Measurements from ENCODE around the gene HCN4.
"Not testable (repeated sequence)": the region's sequence is repeated elsewhere in the genome, so short reads cannot be mapped to it uniquely, and the experiment has no call there.

Gene HCN4

DNA sequence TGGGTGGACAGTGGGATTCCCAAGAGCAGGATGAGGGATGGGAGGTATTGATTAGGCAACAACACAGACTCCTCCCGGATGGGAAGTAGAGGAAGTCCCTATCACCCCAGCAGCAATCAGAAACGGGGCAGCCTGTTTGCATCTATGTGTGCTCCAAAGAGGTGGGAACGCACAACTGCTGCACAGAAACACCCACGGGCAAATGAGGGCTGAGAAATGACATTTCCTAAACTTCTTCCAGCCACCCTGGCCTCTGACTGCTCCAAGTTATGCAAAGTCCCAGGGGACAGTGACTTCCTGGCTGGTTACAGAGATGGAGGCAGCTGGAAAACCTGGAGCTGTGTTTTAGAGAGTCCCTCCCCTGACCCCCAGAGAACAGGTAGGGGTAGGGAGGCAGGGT, 42.6 kb downstream of the HCN4 start:
- no peak for DNase-seq (ENCODE audit: low read depth)

DNA sequence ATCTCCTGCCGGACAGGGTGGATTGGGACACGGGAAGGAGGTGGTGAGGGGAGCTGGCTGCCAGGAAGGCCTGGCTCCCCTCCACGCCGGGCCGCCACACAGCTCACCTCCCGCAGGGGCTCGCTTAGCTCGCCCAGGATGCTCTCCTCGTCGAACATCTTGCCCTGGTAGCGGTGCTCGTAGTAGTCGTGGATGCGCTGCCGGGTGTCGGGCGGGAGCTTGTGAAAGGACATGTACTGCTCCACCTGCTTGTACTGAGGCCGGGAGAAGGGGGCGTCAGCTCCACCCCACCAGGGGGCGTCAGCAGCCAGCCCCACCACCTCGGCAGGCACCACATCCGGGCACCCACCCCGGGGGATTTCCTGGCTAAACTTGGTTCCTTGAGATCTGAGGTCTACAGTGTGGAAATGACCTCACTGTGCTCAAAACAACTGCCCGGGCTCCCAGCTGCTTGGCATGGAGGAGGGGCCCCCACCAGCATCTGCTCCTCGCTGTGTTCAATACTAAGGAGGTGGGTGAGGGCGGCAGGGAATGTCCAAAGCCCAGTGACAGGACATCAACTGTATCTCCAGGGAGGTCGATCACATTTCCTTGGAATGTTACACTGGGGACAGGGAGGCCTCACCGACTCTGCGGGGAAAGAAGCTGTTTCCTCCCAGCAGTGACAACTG, 43.4 kb downstream of the HCN4 start:
- DNase-seq (ENCODE audit: low read depth) = no peak

DNA sequence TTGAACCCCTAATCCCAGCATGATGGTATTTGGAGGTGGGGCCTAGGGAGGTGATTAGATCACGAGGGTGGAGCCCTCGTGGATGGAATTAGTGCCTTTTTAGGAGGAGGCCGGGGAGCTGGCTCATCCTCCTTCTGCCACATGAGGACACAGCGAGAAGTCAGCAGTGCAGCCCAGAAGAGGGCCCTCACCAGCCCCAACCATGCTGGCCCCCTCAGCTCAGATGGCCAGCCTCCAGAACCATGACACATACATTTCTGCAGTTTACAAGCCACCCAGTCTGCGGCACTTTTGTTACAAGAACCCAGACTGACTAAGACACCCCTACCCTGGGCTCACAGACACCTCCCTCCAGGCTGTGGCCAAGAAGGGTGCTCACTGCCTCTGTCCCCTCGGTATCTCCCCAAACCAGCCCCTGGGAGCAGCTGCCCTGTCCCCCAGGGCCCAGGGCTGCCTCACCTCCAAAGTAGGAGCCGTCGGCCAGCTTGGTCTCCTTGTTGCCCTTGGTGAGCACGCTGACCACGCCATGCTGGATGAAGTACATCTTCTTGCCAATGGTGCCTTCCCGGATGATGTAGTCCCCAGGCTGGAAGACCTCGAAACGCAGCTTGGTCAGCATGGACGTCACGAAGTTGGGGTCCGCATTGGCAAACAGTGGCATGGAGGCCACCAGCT, 44.1 kb downstream of the HCN4 start:
- no peak for DNase-seq (ENCODE audit: low read depth)

DNA sequence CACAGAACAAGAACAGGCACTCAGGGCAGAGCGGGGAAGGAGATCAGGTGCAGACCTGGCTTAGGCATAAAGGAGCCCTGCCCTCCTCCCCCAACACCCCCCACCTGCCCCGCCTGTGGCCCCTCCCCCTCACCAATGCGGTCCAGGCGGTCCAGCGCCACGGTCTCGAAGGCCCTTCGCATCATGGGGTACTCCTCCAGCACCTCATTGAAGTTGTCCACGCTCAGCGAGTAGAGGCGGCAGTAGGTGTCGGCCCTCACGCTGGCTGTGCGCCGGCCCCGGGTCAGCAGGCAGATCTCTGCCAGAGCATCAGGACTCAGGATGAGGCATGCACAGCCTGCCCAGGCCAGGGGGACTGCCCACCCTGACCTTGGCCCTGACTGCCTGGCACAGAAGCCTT, 44.8 kb downstream of the HCN4 start:
- DNase-seq (ENCODE audit: low read depth) = no peak

DNA sequence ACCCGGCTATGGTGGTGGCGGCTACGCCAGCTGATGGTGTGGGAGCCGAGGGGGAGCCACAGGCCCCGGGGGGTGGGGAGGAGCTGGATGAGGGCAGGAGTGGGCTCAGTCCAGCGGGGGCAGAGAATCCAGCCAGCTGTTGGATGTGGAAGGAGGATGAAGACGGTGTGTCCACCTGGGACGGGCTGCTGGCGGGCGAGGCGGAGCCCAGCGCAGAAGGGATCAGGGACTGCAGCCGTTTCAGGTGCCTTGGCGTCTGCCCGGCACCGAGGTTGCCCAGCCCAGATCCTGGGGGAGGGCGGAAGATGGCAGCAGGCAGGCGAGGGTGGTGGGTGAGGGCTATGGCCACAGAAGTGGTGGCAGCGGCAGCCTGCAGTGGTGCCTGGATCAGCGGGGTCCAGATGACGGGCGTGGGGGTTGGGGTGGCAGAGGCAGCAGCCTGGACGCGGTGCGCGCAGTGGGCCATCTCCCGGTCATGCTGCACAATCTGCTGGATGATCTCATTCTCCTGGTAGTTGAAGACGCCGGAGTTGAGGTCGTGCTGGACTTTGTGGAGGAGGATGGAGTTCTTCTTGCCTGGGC, 45.3 kb downstream of the HCN4 start:
- DNase-seq (ENCODE audit: low read depth) = no peak

DNA sequence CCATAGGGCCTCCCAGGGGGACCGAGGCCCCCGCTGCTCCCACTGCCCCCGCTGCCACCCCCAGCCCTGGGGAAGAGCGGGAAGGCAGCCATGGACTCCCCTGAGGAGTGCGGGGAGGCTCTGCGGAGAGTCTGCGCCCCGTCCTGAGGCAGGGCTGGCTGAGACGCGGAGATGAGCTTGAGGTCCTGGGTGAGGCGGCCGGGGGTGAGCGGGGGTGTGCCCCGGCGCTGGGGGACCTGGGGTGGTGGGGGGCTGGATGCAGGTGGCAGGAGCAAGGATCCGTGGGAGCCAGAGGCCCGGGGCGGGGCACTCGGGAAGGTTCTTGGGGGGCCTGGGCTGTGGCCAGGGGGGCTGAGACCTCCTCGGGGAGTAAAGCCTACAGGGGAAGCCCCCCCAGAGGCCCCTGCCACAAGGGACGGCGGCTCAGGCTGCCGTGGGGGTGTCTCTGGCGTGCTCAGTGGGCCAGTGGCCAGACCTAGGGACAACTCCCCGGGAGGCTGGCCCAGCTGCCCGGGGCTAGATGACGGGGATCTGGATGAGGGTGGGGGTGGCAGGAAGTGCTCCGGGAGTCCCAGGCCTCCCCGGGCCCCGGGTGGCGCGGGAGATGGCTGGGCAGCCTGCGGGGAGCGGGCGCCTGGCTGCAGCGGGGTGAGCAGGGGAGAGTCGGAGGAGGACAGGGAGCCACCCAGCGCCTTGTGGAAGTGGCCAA, 45.9 kb downstream of the HCN4 start:
- DNase-seq (ENCODE audit: low read depth) = no peak

DNA sequence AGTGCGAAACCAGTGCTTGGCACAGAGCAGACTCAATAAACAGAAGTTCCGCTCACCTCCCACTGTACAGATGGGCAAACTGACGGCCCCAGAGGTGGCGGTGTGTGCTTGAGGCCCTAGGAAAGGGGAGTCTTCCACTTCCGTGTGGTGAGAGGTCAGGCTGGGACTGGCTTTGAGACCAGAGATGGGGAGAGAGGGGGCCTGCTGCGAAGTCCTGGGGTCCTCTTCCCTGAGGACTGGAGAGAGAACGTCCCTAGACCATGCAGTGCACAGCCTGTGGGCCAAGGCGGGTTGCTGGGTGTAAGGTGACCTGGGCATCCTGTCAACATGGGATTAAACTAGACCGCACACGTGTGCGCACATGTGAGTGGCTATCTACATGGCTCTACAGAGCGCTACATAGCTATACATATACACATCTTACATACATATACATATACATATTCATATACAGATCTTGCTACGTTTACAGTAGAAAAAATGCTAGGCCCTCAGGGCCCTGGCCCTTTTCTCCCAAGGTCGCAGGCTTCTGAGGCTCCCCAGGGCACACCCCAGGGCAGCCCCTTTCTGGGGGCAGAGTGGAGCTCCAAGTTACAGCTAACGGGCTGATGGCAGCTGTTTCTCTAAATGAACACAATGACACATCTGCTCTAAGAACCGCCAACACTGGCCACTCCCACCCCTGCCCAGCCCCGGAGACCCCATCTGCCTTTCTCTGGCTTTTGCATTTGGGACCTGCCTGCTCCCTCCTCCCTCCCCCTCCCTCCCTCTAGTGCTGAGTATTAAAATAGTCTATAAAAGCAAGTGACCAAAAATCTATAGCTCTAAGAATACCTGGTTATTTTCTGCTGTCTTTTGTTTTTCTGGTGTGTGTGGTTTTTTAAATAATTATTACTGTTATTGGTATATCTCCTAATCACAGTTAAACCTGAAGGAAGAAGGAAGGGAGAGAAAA, 47.0 kb downstream of the HCN4 start:
- no peak for DNase-seq (ENCODE audit: low read depth)

DNA sequence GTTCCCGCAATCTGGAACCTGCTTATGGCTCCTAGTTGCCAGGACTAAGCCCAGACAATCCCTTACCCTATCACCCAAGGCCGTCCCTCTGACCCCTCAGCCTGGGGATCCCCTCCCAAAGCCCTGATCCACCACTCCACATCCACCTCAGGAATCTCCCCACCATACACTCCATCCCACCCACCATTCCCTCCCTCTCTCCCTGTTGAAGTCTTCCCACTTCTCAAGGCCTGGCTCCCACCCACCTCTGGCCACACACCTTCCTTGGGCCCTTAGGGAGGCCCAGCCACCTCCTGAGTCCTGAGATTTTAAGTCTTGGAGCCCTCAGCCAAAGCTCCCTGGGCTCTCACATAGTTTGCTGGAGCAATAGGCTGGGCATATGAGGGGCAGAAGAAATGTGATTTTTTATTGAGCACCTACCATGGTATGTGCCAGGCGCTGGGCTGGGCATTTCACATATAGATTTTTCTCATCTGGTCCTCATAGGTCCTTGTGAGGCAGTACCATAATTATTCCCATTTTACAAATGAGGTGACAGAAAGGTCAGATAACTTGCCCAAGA, 48.1 kb downstream of the HCN4 start:
- no peak for DNase-seq (ENCODE audit: low read depth)

DNA sequence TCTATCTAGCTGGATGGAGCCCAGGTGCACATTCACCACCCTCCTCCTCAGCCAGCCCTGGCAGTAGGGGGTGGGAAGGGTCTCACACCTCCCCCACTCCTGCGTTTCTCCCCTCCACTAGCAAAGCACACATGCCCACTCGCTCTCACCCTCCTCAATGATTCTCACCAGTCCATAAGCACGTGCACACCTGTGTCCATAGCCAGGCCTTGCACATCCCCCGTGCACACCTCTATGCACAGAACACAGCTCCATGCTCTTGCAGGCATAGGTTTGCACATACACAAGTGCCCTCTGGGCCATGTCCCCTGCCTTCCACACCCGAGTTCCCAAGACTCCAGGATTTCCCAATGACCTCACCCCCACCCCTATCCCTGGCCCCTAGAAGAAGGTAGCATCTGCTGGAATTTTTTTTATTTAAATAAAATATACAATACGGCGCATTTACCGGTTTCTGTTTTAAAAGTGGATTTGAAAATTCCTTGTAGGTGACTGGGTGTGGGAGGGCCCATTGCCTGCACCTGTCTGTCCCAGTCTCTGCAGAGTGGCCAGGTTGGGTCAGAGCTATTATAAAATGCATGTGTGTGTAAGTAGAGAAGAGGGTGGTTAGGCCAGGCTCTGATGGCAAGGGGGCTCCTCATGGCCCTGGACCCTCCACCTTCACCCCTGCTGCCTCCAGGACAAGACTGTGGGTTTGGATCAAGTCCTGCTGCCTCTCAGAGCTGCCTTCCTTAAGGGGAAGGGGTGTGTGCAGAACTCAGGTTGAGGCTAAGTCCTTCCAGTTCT, 49.1 kb downstream of the HCN4 start:
- DNase-seq (ENCODE audit: low read depth) = no peak

DNA sequence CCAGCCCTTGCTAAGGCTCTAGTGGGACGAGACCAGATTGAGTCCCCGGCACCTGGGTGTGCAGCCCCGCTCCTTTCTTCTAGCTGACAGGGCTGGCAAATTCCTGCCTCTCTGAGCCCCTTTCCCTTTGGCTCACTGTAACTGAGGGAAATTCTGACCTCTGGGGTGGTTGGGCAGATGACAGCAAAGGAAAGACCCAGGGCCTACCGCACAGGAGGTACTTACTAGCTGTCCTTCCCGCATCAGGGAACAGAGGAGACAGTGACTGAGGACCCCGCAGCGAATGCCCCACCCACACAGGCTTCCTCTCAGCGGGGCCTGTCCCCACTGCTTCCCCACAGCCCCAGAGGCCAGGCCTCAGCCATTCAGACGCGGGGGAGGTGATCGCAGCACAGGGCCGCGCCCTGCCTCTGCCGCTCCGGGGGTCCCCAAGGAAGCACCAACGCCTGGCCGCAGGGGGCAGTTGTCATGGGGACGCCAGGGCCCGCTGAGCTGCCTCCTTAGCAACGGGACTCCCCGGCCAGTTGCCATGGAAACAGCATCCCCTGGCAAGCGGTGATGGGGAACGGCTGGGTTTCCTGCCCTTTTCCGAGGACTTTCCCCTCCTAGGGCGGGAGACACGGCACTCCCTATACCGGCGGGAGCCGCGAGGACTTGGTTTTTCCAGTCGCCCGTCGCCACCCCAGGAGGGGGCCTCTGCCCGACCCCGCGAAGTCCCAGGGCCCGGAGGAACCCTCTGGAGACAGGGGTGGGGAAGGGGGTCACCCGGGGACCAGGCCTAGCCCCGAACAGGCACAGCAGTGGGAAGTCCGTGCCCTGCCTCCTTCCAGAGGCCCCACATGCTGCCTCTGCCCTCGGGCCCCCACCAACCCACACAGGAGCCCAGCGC, 50.1 kb downstream of the HCN4 start:
- DNase-seq (ENCODE audit: low read depth) = no peak

DNA sequence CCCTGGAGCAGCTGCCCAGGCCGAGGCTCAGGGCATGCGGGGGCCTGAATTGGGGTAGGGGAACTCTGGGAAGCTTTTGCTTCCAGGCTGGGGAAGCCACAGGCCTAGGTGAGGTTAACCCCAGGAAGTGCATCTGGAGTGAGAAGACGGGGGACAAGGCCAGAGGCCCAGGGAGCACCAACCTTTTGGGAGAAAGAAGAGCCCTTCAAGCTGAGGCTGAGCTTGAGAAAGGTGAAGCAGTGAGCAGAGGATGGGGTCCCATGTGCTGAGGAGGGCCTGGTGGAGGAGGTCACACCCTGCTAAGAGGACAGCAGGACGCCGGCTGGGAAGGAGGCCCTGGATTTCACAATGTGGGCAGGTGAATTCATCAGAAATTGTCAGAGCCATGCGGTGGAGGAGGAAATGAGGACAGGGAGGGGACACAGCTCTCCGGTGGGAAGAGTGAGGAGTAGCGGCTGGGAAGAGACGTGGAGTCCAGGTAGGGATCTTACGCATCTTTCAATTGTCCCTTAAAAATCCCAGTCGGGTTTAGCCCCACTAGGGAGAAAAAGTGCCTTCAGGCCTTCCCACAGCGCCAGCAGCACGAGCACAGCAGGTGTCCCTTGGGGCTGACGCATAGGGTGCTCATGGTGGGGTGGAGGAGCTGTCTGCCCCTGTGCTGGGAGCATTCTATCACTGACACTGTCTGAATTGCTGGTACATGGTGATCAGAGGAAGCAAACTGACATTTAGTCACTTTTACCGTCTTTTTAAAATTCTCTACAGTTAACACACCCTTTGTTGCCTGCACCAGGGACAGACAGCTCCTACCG, 50.9 kb downstream of the HCN4 start:
- no peak for DNase-seq (ENCODE audit: low read depth)

DNA sequence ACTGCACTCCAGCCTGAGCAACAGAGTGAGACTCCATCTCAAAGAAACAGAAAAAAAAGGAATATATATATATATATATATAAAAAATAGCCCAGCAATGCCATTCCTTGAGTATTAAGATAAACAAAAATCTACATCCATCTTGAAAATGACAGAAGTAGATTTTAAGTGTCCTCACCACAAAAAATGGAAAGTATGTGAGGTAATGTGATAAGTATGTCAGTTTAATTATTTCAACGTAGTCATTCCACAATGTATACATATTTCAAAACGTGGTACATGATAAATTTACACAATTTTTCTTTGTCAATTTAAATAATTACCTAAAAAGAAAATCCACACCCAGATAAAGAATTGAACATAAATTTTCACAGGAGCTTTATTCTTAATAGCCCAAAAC, 54.9 kb downstream of the HCN4 start:
- DNase-seq (ENCODE audit: low read depth) = no peak

DNA sequence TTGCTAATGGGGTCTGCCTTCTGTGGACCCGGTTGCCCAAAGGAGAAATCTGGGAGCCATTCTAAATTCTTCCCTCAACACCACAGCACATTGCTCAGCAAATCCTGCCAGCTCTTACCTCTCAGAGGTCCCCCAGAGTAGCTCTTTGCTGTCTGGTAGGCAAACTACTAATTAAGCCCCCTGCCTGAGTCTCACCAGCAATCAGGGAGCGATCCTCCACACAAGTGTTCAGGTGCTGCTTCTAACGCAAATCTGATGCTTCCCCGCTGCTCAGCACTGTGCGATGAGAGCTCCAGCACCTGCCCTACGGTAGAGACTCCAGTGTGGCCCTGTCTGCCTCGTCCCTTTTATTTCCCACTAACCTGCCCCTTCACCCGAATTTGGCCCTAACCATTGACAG, 60.5 kb downstream of the HCN4 start:
- DNase-seq (ENCODE audit: low read depth) = no peak

DNA sequence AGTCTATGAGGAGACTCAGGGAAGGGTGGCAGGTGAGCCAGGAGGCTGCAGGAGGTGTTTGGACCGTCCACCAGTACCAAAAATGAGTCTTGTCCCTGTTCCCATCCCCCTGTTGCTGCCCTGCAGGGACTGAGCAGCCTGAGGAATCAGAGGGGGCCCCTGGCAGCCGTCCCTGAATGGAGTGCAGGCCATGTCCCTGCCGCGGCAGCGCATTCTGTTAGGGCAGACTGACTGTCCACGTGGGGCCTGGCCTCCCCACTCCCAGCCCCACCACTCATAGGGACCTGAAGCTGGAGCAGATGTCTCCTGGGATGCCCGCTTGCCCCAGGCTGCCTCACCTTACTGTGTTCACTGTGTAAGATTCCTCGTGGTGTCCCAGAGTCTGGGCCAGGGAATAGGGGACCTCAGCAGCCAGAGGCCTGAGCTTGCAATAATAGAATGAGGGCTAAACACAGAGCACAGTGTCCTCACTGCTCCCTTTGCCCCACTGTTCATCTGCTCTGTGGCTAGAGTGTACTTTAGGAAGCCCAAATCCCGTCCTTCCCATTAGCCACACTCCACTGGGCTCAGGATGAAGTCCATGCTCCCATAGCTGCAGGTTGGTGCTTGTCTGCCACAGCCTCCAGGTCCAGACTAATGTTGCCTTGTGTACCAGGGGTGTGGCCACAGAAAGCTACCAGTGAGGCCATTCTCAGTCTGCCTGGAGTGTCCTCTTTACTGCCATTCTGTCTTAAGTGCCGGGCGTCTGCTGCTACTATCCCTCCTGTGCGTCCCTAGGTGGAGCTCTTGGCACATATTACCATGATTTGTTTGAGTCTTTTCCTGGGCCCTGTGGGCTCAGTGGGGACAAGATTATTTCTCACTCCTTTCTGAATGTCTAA, 63.2 kb downstream of the HCN4 start:
- DNase-seq (ENCODE audit: low read depth) = peak; percentile 73

DNA sequence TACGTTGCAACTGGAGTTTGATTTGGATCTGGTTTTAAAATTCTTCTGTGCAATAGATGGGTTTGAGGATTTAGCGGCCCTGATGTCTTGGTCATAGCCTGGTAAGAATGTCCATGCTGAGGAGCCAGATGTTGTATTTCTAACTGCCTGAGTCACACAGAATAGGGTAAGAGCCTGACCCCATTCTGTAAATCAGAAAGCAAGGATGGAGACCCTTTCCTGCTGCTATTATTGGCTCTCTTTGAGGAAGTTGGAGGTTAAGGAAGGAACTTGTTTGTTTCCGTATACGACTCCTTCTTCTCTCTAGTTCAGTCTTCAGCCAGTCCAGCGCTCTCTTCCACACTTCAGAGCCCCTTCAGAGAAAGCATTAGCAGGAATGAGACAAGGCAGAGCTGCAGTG, 65.1 kb downstream of the HCN4 start:
- no peak for DNase-seq (ENCODE audit: low read depth)

DNA sequence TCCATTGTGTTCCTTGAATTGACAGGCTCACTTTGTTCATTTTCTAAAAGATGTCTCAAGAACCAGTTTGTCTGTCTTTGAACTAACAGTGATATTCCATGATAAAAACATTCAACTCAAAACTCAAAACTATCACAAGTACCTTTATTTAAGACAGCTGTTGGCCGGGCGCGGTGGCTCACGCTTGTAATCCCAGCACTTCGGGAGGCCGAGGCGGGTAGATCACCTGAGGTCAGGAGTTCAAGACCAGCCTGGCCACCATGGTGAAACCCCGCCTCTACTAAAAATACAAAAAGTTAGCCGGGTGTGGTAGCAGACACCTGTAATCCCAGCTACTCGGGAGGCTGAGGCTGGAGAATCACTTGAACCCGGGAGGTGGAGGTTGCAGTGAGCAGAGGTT, 68.5 kb downstream of the HCN4 start:
- not testable (repeated sequence) for DNase-seq (ENCODE audit: low read depth)

DNA sequence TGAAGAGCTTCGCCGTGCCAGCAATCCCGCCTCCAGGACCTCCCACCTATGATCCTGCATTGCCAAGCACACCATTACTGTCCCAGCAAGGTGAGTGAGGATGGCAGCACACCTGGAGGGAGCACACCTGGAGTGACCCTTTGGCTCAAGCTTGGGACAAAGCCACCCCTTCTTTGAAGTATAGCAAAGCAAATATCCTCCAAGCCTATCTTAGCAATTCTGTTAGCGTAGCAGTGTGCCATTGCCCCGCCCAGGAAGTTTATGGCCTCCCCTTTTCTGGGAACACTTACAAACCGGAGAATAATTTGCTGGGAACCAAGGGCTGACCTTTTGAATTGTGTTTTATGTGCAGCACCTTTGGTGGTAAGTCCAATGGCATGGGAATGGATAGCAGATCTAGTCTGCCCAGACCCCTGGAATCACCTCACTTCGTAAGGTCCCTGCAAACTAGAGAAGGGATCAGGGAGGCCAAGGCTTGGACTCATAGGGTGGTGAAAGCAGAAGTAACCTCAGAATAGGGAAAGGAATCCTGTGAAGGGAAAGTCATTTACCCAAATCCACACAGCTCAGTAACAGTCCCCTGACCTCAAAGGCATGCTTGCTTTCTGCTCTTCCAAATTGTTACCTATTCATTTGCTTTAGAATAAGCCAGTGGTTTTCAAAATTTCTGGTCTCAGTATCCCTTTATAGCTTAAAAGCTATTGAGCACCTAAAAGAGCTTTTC, 70.1 kb downstream of the HCN4 start:
- DNase-seq (ENCODE audit: low read depth) = no peak

Data from ELR (cell line).